ENCODE results near the gene YJEFN3. TPM values are rescaled to one million over a fixed set of nuclear protein-coding genes. Genes with fewer than 3 reads are reported as not detected.

Gene YJEFN3
- total RNA-seq, 1 donor: 0.43 TPM

- DNase-seq (ENCODE audit: low read depth): no peak
- no peak overlapping the region for H3K4me3 ChIP-seq (ENCODE audit: low read depth, low read length)
These were observed 42.2 kb upstream of the YJEFN3 start for GRCh38 chr19:19486343-19487076.

GRCh38 chr19:19487077-19487949 lies 41.4 kb upstream of the YJEFN3 start:
- no peak overlapping the region for H3K4me3 ChIP-seq (ENCODE audit: low read depth, low read length)
- DNase-seq (ENCODE audit: low read depth): no peak
- TF ChIP-seq CTCF (IDR thresholded peaks at IDR 0.05; ENCODE audit: insufficient read depth, low read depth, low read length): no peak

More at GRCh38 chr19:19486343-19487076, 42.2 kb upstream of the YJEFN3 start:
- TF ChIP-seq CTCF (IDR thresholded peaks at IDR 0.05; ENCODE audit: insufficient read depth, low read depth, low read length): no peak

GRCh38 chr19:19487950-19488874 lies 40.5 kb upstream of the YJEFN3 start:
- H3K4me3 ChIP-seq (ENCODE audit: low read depth, low read length): no peak overlapping the region
- no peak for TF ChIP-seq CTCF (IDR thresholded peaks at IDR 0.05; ENCODE audit: insufficient read depth, low read depth, low read length)
- DNase-seq (ENCODE audit: low read depth): peak; percentile 49

- DNase-seq (ENCODE audit: low read depth): peak; percentile 81
- no peak overlapping the region for H3K4me3 ChIP-seq (ENCODE audit: low read depth, low read length)
- TF ChIP-seq CTCF (IDR thresholded peaks at IDR 0.05; ENCODE audit: insufficient read depth, low read depth, low read length): no peak
These were observed 39.6 kb upstream of the YJEFN3 start for GRCh38 chr19:19488875-19489690.

- no peak overlapping the region for H3K4me3 ChIP-seq (ENCODE audit: low read depth, low read length)
- TF ChIP-seq CTCF (IDR thresholded peaks at IDR 0.05; ENCODE audit: insufficient read depth, low read depth, low read length): no peak
These were observed 38.9 kb upstream of the YJEFN3 start for GRCh38 chr19:19489804-19490204.

More at GRCh38 chr19:19489804-19490204, 38.9 kb upstream of the YJEFN3 start:
- no peak for DNase-seq (ENCODE audit: low read depth)
